MM.1S (cell line): Measurements from ENCODE around the gene HOXB3.

Source experiments
- EZH2 ChIP-seq: fragments of 300-600 bp; sonication (generic); optimal IDR thresholded peaks from 2 replicates; pipeline ENCODE3; 2017; ENCODE audit warnings: low read depth, mild to moderate bottlenecking, antibody characterized with exemption, low read length, mixed read lengths
- TF ChIP-seq, protein P1 (sequence below): fragments of 300-600 bp; sonication (generic); IDR thresholded peaks from 2 replicates; pipeline ENCODE4 v1.5.1; 2016; ENCODE audit warnings: antibody characterized with exemption, low read length, mixed read lengths

DNA sequence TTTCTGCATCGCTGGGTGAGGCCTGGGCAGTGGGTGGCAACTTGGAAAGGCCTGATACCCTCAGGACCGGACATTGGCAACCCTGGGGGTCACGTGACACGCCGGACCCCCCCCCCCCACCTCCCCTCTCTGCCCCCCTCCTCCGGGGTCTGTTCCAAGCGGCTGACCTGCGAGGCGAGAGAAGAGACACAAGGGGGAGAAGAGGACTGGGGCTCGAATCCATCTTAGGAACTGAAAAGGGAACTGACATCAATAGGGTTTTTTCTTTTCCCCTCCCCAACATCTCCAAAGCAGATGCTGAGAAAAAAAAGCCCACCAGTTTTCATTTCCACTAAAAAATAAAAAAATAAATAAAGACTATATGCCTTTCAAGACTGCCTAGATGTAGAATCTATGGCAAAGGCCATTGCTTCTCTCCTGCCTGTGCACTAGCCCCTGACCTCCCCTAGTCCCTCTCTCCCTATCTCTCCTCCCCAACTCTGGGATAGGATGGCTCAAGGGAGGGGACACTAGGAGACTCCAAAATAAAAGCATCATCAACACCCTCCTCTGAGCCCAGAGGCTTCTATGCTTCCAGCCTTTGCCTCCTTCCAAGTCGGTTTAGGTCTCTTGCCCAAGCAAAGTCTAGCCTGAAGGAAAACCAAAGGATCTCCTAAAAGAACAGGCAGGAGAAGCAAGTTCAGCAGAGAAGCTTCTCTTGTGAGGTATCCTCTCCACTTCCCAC is 37.4 kb downstream of the HOXB3 start:
- TF ChIP-seq, protein P1, sequence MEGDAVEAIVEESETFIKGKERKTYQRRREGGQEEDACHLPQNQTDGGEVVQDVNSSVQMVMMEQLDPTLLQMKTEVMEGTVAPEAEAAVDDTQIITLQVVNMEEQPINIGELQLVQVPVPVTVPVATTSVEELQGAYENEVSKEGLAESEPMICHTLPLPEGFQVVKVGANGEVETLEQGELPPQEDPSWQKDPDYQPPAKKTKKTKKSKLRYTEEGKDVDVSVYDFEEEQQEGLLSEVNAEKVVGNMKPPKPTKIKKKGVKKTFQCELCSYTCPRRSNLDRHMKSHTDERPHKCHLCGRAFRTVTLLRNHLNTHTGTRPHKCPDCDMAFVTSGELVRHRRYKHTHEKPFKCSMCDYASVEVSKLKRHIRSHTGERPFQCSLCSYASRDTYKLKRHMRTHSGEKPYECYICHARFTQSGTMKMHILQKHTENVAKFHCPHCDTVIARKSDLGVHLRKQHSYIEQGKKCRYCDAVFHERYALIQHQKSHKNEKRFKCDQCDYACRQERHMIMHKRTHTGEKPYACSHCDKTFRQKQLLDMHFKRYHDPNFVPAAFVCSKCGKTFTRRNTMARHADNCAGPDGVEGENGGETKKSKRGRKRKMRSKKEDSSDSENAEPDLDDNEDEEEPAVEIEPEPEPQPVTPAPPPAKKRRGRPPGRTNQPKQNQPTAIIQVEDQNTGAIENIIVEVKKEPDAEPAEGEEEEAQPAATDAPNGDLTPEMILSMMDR, result no peak
- no peak for TF ChIP-seq EZH2
